MM.1S (cell line): ENCODE data around the gene GALNT9.

ENCODE experiments used
- EZH2phosphoT487 ChIP-seq: fragments of 300-600 bp; sonication (generic); IDR thresholded peaks from 2 replicates; pipeline ENCODE4 v1.6.1; 2018; ENCODE audit warnings: antibody characterized with exemption, low read length
- TF ChIP-seq, protein P1 (sequence below): fragments of 300-600 bp; sonication (generic); IDR thresholded peaks from 2 replicates; pipeline ENCODE4 v1.5.1; 2016; ENCODE audit warnings: antibody characterized with exemption, low read length, mixed read lengths

DNA sequence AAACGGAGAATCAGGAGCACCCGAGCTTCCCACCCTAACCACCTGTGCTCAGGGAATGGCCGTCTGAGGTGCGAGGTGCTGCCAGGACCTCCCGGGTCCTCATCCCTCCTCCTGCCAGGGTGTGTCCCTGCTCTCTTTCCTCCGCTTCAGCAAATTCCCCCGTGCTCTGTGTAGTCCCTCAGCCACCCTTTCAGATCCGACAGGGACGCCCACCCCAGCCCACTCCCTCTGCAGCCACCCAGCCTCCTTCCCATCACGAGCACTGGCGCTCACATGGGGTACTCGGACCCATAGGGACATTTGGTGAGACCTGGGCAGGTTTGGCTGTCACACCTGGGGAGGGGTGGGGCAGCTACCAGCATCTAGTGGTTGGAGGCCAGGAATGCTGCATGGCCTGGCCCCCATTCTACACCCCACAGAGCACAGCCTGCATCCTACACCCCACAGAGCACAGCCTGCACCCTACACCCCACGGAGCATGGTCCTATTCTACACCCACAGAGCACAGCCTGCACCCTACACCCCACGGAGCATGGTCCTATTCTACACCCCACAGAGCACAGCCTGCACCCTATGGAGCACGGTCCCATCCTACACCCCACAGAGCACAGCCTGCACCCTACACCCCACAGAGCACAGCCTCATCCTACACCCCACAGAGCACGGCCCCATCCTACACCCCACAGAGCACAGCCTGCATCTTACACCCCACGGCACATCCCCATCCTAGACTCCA lies 12.7 kb downstream of the GALNT9 start:
- TF ChIP-seq, protein P1, sequence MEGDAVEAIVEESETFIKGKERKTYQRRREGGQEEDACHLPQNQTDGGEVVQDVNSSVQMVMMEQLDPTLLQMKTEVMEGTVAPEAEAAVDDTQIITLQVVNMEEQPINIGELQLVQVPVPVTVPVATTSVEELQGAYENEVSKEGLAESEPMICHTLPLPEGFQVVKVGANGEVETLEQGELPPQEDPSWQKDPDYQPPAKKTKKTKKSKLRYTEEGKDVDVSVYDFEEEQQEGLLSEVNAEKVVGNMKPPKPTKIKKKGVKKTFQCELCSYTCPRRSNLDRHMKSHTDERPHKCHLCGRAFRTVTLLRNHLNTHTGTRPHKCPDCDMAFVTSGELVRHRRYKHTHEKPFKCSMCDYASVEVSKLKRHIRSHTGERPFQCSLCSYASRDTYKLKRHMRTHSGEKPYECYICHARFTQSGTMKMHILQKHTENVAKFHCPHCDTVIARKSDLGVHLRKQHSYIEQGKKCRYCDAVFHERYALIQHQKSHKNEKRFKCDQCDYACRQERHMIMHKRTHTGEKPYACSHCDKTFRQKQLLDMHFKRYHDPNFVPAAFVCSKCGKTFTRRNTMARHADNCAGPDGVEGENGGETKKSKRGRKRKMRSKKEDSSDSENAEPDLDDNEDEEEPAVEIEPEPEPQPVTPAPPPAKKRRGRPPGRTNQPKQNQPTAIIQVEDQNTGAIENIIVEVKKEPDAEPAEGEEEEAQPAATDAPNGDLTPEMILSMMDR, result no peak
- TF ChIP-seq EZH2phosphoT487, result no peak
